ENCODE measurements around the gene RASL11A.
"Not testable (repeated sequence)": the region's sequence is repeated elsewhere in the genome, so short reads cannot be mapped to it uniquely, and the experiment has no call there.

RASL11A gene

GRCh38 chr13:27300406-27300805 lies 29.8 kb downstream of the RASL11A start:
- not testable (repeated sequence) for DNase-seq (ENCODE audit: low read depth, low spot score)

- DNase-seq (ENCODE audit: low read depth, low spot score) = no peak
Measured at GRCh38 chr13:27300941-27301586, 30.4 kb downstream of the RASL11A start.

- DNase-seq (ENCODE audit: low read depth, low spot score) = no peak
Measured at GRCh38 chr13:27302643-27303262, 32.1 kb downstream of the RASL11A start.

GRCh38 chr13:27304099-27304498 lies 33.5 kb downstream of the RASL11A start:
- DNase-seq (ENCODE audit: low read depth, low spot score) = no peak

GRCh38 chr13:27304611-27305010 lies 34.0 kb downstream of the RASL11A start:
- DNase-seq (ENCODE audit: low read depth, low spot score) = no peak

GRCh38 chr13:27306364-27306763 lies 35.7 kb downstream of the RASL11A start:
- DNase-seq (ENCODE audit: low read depth, low spot score) = no peak

- DNase-seq (ENCODE audit: low read depth, low spot score) = no peak
Measured at GRCh38 chr13:27308941-27309340, 38.3 kb downstream of the RASL11A start.

GRCh38 chr13:27309401-27309958 lies 38.9 kb downstream of the RASL11A start:
- no peak for DNase-seq (ENCODE audit: low read depth, low spot score)

GRCh38 chr13:27309967-27310598 lies 39.5 kb downstream of the RASL11A start:
- DNase-seq (ENCODE audit: low read depth, low spot score) = no peak

GRCh38 chr13:27310946-27311345 lies 40.3 kb downstream of the RASL11A start:
- DNase-seq (ENCODE audit: low read depth, low spot score) = no peak

GRCh38 chr13:27311518-27312210 lies 41.0 kb downstream of the RASL11A start:
- DNase-seq (ENCODE audit: low read depth, low spot score) = no peak

GRCh38 chr13:27313770-27314169 lies 43.1 kb downstream of the RASL11A start:
- no peak for DNase-seq (ENCODE audit: low read depth, low spot score)

- no peak for DNase-seq (ENCODE audit: low read depth, low spot score)
Measured at GRCh38 chr13:27319404-27319803, 48.8 kb downstream of the RASL11A start.

GRCh38 chr13:27321468-27322431 lies 51.1 kb downstream of the RASL11A start:
- no peak for DNase-seq (ENCODE audit: low read depth, low spot score)

GRCh38 chr13:27322443-27322842 lies 51.8 kb downstream of the RASL11A start:
- DNase-seq (ENCODE audit: low read depth, low spot score) = not testable (repeated sequence)
